ENCODE results near the gene MAB21L4. TPM values are rescaled to one million over a fixed set of nuclear protein-coding genes. Genes with fewer than 3 reads are reported as not detected.

Gene MAB21L4
- total RNA-seq, 1 donor from 2014 or later = 0.59 TPM

- peaks cover 2% of the 10 kb centered on the region for H3K4me1 Mint-ChIP-seq (ENCODE audit: low read depth, unreplicated experiment)
- no peaks in the 10 kb centered on the region for H4K20me1 ChIP-seq (ENCODE audit: insufficient read depth, low read length)
- no peak overlapping the region for H3K27ac Mint-ChIP-seq (ENCODE audit: unreplicated experiment)
- no peak overlapping the region for H2AFZ ChIP-seq (ENCODE audit: low read depth, low read length)
- H3K27me3 Mint-ChIP-seq (ENCODE audit: low read depth, unreplicated experiment) = peaks cover 34% of the 10 kb centered on the region
- H3K79me2 ChIP-seq (ENCODE audit: insufficient read depth, low read length) = no peaks in the 10 kb centered on the region
- H3K27me3 ChIP-seq (ENCODE audit: insufficient read depth, low read length) = no peaks in the 10 kb centered on the region
- H3K36me3 ChIP-seq (ENCODE audit: insufficient read depth, low read length) = no peaks in the 10 kb centered on the region
- no peak overlapping the region for H3K4me3 ChIP-seq (ENCODE audit: insufficient read depth, low read depth, low read length)
- H3K4me2 ChIP-seq (ENCODE audit: low read length) = no peak overlapping the region
- no peak for TF ChIP-seq CTCF (IDR thresholded peaks at IDR 0.05; ENCODE audit: insufficient read depth, low read depth, low read length)
- TF ChIP-seq EZH2 (IDR thresholded peaks at IDR 0.05; ENCODE audit: insufficient read depth, low read length) = no peak
- H3K9me3 Mint-ChIP-seq (ENCODE audit: unreplicated experiment) = no peaks in the 10 kb centered on the region
- H3K27ac ChIP-seq (ENCODE audit: low read depth, low read length) = no peak overlapping the region
- DNase-seq (ENCODE audit: low read depth) = no peak
- no peak overlapping the region for H3K9ac ChIP-seq (ENCODE audit: low read length)
- no peak for FAIRE-seq
- peaks cover 2% of the 10 kb centered on the region for H3K9me3 ChIP-seq (ENCODE audit: insufficient read depth, low read depth, low read length)
- H3K4me1 ChIP-seq (ENCODE audit: insufficient read depth, low read length) = no peaks in the 10 kb centered on the region
- no peak overlapping the region for H3K4me3 Mint-ChIP-seq (ENCODE audit: unreplicated experiment)
- H3K36me3 Mint-ChIP-seq (ENCODE audit: low read depth, unreplicated experiment) = no peaks in the 10 kb centered on the region
Observed at GRCh38 chr2:240898731-240899467, 2.9 kb upstream of the MAB21L4 start.

GRCh38 chr2:240898108-240898730 lies 2.3 kb upstream of the MAB21L4 start:
- no peak overlapping the region for H3K4me3 Mint-ChIP-seq (ENCODE audit: unreplicated experiment)

More at GRCh38 chr2:240898108-240898730, 2.3 kb upstream of the MAB21L4 start:
- Mint-ChIP-seq H3K27ac (ENCODE audit: unreplicated experiment) (no peak overlapping the region), H3K36me3 (ENCODE audit: low read depth, unreplicated experiment) (no peaks in the 10 kb centered on the region), H3K4me1 (ENCODE audit: low read depth, unreplicated experiment) (peaks cover 2% of the 10 kb centered on the region), H3K9me3 (ENCODE audit: unreplicated experiment) (no peaks in the 10 kb centered on the region), H3K27me3 (ENCODE audit: low read depth, unreplicated experiment) (peaks cover 34% of the 10 kb centered on the region)
- Histone ChIP-seq H3K36me3 (ENCODE audit: insufficient read depth, low read length) (no peaks in the 10 kb centered on the region), H3K79me2 (ENCODE audit: insufficient read depth, low read length) (no peaks in the 10 kb centered on the region), H3K4me3 (ENCODE audit: insufficient read depth, low read depth, low read length) (no peak overlapping the region), H4K20me1 (ENCODE audit: insufficient read depth, low read length) (no peaks in the 10 kb centered on the region), H3K4me1 (ENCODE audit: insufficient read depth, low read length) (peaks cover 3% of the 10 kb centered on the region), H3K27ac (ENCODE audit: low read depth, low read length) (no peak overlapping the region), H3K27me3 (ENCODE audit: insufficient read depth, low read length) (no peaks in the 10 kb centered on the region), H3K9ac (ENCODE audit: low read length) (no peak overlapping the region), H3K4me2 (ENCODE audit: low read length) (no peak overlapping the region), H3K9me3 (ENCODE audit: insufficient read depth, low read depth, low read length) (peaks cover 2% of the 10 kb centered on the region), H2AFZ (ENCODE audit: low read depth, low read length) (no peak overlapping the region)
- FAIRE-seq = no peak
- TF ChIP-seq EZH2 (IDR thresholded peaks at IDR 0.05; ENCODE audit: insufficient read depth, low read length) = no peak
- TF ChIP-seq CTCF (IDR thresholded peaks at IDR 0.05; ENCODE audit: insufficient read depth, low read depth, low read length) = no peak
- DNase-seq (ENCODE audit: low read depth) = no peak
